HEK293 (cell line): ENCODE data around the gene EID3.

ENCODE experiments used
- GLIS2 ChIP-seq: fragments of 450-650 bp; formaldehyde crosslinking; IDR thresholded peaks from 2 replicates; pipeline ENCODE4 v1.5.1; 2016; ENCODE audit warnings: missing biosample characterization, missing genetic modification characterization
- KLF8 ChIP-seq: fragments of 450-650 bp; formaldehyde crosslinking; IDR thresholded peaks from 2 replicates; pipeline ENCODE4 v1.5.1; 2016; ENCODE audit warnings: missing biosample characterization, missing genetic modification characterization
- KLF9 ChIP-seq: fragments of 450-650 bp; formaldehyde crosslinking; IDR thresholded peaks from 2 replicates; pipeline ENCODE4 v1.5.1; 2016; ENCODE audit warnings: missing biosample characterization, missing genetic modification characterization, low read depth
- MYNN ChIP-seq: fragments of 450-650 bp; formaldehyde crosslinking; IDR thresholded peaks from 2 replicates; pipeline ENCODE4 v1.5.1; 2016; ENCODE audit warnings: missing biosample characterization, missing genetic modification characterization, borderline replicate concordance
- OSR2 ChIP-seq: fragments of 450-650 bp; formaldehyde crosslinking; IDR thresholded peaks from 2 replicates; pipeline ENCODE4 v1.5.1; 2016; ENCODE audit warnings: missing biosample characterization, missing genetic modification characterization
- PATZ1 ChIP-seq: fragments of 450-650 bp; formaldehyde crosslinking; IDR thresholded peaks from 2 replicates; pipeline ENCODE4 v1.5.1; 2016; ENCODE audit warnings: missing biosample characterization, missing genetic modification characterization
- SCRT2 ChIP-seq: fragments of 450-650 bp; formaldehyde crosslinking; IDR thresholded peaks from 2 replicates; pipeline ENCODE4 v1.5.1; 2016; ENCODE audit warnings: missing biosample characterization, missing genetic modification characterization
- SP3 ChIP-seq: fragments of 450-650 bp; formaldehyde crosslinking; IDR thresholded peaks from 2 replicates; pipeline ENCODE4 v1.5.1; 2016; ENCODE audit warnings: missing biosample characterization, missing genetic modification characterization
- ZBTB21 ChIP-seq: fragments of 450-650 bp; formaldehyde crosslinking; IDR thresholded peaks from 2 replicates; pipeline ENCODE4 v1.5.1; 2017; ENCODE audit warnings: missing biosample characterization, missing genetic modification characterization
- ZFP41 ChIP-seq: fragments of 450-650 bp; formaldehyde crosslinking; IDR thresholded peaks from 2 replicates; pipeline ENCODE4 v1.5.1; 2016; ENCODE audit warnings: missing biosample characterization, missing genetic modification characterization, borderline replicate concordance
- ZNF146 ChIP-seq: fragments of 450-650 bp; formaldehyde crosslinking; IDR thresholded peaks from 2 replicates; pipeline ENCODE4 v1.5.1; 2016; ENCODE audit warnings: missing biosample characterization, missing genetic modification characterization
- ZNF169 ChIP-seq: fragments of 450-650 bp; formaldehyde crosslinking; IDR thresholded peaks from 2 replicates; pipeline ENCODE4 v1.5.1; 2016; ENCODE audit warnings: missing biosample characterization, missing genetic modification characterization
- ZNF280D ChIP-seq: fragments of 450-650 bp; formaldehyde crosslinking; IDR thresholded peaks from 2 replicates; pipeline ENCODE4 v1.5.1; 2016; ENCODE audit warnings: missing biosample characterization, missing genetic modification characterization
- ZNF324 ChIP-seq: fragments of 450-650 bp; formaldehyde crosslinking; IDR thresholded peaks from 2 replicates; pipeline ENCODE4 v1.5.1; 2016; ENCODE audit warnings: missing biosample characterization, missing genetic modification characterization
- ZNF366 ChIP-seq: fragments of 450-650 bp; formaldehyde crosslinking; conservative IDR thresholded peaks from 2 replicates; pipeline ENCODE4 v1.5.1; 2016; ENCODE audit warnings: missing biosample characterization, missing genetic modification characterization
- ZNF394 ChIP-seq: fragments of 450-650 bp; formaldehyde crosslinking; IDR thresholded peaks from 2 replicates; pipeline ENCODE4 v1.5.1; 2016; ENCODE audit warnings: missing biosample characterization, missing genetic modification characterization, mild to moderate bottlenecking, moderate library complexity, borderline replicate concordance
- ZNF501 ChIP-seq: fragments of 450-650 bp; formaldehyde crosslinking; IDR thresholded peaks from 2 replicates; pipeline ENCODE4 v1.5.1; 2016; ENCODE audit warnings: missing biosample characterization, missing genetic modification characterization
- ZNF561 ChIP-seq: fragments of 450-650 bp; IDR thresholded peaks from 2 replicates; pipeline ENCODE4 v1.5.1; 2018; ENCODE audit warnings: missing biosample characterization, missing genetic modification characterization, borderline replicate concordance
- ZNF596 ChIP-seq: fragments of 450-650 bp; IDR thresholded peaks from 2 replicates; pipeline ENCODE4 v1.5.0; 2018; ENCODE audit warnings: missing biosample characterization, mild to moderate bottlenecking, missing genetic modification characterization, moderate library complexity
- ZNF623 ChIP-seq: fragments of 450-650 bp; formaldehyde crosslinking; IDR thresholded peaks from 2 replicates; pipeline ENCODE4 v1.5.1; 2016; ENCODE audit warnings: missing biosample characterization, missing genetic modification characterization
- ZNF629 ChIP-seq: fragments of 450-650 bp; formaldehyde crosslinking; IDR thresholded peaks from 2 replicates; pipeline ENCODE4 v1.5.1; 2017; ENCODE audit warnings: missing biosample characterization, missing genetic modification characterization
- ZNF660 ChIP-seq: fragments of 450-650 bp; IDR thresholded peaks from 2 replicates; pipeline ENCODE4 v1.5.1; 2018; ENCODE audit warnings: missing biosample characterization, mild to moderate bottlenecking, missing genetic modification characterization
- ZNF670 ChIP-seq: fragments of 450-650 bp; formaldehyde crosslinking; IDR thresholded peaks from 2 replicates; pipeline ENCODE4 v1.5.1; 2016; ENCODE audit warnings: missing biosample characterization, missing genetic modification characterization, low read depth
- ZSCAN30 ChIP-seq: fragments of 450-650 bp; IDR thresholded peaks from 2 replicates; pipeline ENCODE4 v1.5.1; 2018; ENCODE audit warnings: missing biosample characterization, mild to moderate bottlenecking, missing genetic modification characterization, moderate library complexity
- ZSCAN5A ChIP-seq: fragments of 450-650 bp; formaldehyde crosslinking; IDR thresholded peaks from 2 replicates; pipeline ENCODE4 v1.5.1; 2016; ENCODE audit warnings: missing biosample characterization, missing genetic modification characterization
- ZXDB ChIP-seq: fragments of 450-650 bp; formaldehyde crosslinking; IDR thresholded peaks from 2 replicates; pipeline ENCODE4 v1.5.1; 2016; ENCODE audit warnings: missing biosample characterization, missing genetic modification characterization
- TF ChIP-seq, protein P1 (sequence below): fragments of 450-650 bp; formaldehyde crosslinking; optimal IDR thresholded peaks from 2 replicates; pipeline ENCODE3; 2016; ENCODE audit warnings: missing biosample characterization, mild to moderate bottlenecking, missing genetic modification characterization
- TF ChIP-seq, protein P2 (sequence below): fragments of 450-650 bp; formaldehyde crosslinking; IDR thresholded peaks from 2 replicates; pipeline ENCODE4 v1.5.1; 2016; ENCODE audit warnings: missing biosample characterization, missing genetic modification characterization
- TF ChIP-seq, protein P3 (sequence below): fragments of 450-650 bp; formaldehyde crosslinking; IDR thresholded peaks from 2 replicates; pipeline ENCODE4 v1.5.1; 2016; ENCODE audit warnings: missing biosample characterization, missing genetic modification characterization

The EID3 gene

GRCh38 chr12:104288635-104289274 is 14.8 kb upstream of the EID3 start (continued):
- 0 out of 2 replicates have a peak, but pooled peaks have one; percentile 30 for TF ChIP-seq ZBTB21 (tag by site-specific recombination)
- TF ChIP-seq ZXDB (tag by site-specific recombination): peak; percentile 77
- TF ChIP-seq ZNF501: peak; percentile 85
- TF ChIP-seq GLIS2 (tag by site-specific recombination): peak; percentile 62
- TF ChIP-seq ZSCAN5A (tag by site-specific recombination): no peak
- no peak for TF ChIP-seq ZNF670 (tag by site-specific recombination)
- peak; percentile 94 for TF ChIP-seq ZNF660 (tag by site-specific recombination)
- TF ChIP-seq ZNF366 (tag by site-specific recombination): peak; percentile 68
- TF ChIP-seq ZNF623 (tag by site-specific recombination): 0 out of 2 replicates have a peak, but pooled peaks have one; percentile 13
- TF ChIP-seq ZNF146 (tag by site-specific recombination): no peak
- peak; percentile 58 for TF ChIP-seq SCRT2 (tag by site-specific recombination)
- TF ChIP-seq, protein P1, sequence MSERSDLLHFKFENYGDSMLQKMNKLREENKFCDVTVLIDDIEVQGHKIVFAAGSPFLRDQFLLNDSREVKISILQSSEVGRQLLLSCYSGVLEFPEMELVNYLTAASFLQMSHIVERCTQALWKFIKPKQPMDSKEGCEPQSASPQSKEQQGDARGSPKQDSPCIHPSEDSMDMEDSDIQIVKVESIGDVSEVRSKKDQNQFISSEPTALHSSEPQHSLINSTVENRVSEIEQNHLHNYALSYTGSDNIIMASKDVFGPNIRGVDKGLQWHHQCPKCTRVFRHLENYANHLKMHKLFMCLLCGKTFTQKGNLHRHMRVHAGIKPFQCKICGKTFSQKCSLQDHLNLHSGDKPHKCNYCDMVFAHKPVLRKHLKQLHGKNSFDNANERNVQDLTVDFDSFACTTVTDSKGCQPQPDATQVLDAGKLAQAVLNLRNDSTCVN: peak; percentile 67
- TF ChIP-seq, protein P2, sequence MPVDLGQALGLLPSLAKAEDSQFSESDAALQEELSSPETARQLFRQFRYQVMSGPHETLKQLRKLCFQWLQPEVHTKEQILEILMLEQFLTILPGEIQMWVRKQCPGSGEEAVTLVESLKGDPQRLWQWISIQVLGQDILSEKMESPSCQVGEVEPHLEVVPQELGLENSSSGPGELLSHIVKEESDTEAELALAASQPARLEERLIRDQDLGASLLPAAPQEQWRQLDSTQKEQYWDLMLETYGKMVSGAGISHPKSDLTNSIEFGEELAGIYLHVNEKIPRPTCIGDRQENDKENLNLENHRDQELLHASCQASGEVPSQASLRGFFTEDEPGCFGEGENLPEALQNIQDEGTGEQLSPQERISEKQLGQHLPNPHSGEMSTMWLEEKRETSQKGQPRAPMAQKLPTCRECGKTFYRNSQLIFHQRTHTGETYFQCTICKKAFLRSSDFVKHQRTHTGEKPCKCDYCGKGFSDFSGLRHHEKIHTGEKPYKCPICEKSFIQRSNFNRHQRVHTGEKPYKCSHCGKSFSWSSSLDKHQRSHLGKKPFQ: 0 out of 2 replicates have a peak, but pooled peaks have one; percentile 10
- peak; percentile 79 for TF ChIP-seq PATZ1 (tag by site-specific recombination)
- TF ChIP-seq, protein P3, sequence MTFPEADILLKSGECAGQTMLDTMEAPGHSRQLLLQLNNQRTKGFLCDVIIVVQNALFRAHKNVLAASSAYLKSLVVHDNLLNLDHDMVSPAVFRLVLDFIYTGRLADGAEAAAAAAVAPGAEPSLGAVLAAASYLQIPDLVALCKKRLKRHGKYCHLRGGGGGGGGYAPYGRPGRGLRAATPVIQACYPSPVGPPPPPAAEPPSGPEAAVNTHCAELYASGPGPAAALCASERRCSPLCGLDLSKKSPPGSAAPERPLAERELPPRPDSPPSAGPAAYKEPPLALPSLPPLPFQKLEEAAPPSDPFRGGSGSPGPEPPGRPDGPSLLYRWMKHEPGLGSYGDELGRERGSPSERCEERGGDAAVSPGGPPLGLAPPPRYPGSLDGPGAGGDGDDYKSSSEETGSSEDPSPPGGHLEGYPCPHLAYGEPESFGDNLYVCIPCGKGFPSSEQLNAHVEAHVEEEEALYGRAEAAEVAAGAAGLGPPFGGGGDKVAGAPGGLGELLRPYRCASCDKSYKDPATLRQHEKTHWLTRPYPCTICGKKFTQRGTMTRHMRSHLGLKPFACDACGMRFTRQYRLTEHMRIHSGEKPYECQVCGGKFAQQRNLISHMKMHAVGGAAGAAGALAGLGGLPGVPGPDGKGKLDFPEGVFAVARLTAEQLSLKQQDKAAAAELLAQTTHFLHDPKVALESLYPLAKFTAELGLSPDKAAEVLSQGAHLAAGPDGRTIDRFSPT (tag by site-specific recombination): peak; percentile 81
- no peak for TF ChIP-seq ZNF169 (tag by site-specific recombination)
- no peak for TF ChIP-seq MYNN (tag by site-specific recombination)
- TF ChIP-seq SP3 (tag by site-specific recombination): peak; percentile 75
- peak; percentile 92 for TF ChIP-seq ZSCAN30 (tag by site-specific recombination)
- TF ChIP-seq ZNF561: peak; percentile 87
- peak; percentile 38 for TF ChIP-seq ZNF596 (tag by site-specific recombination)
- TF ChIP-seq OSR2 (tag by site-specific recombination): 0 out of 2 replicates have a peak, but pooled peaks have one; percentile 25
- TF ChIP-seq KLF8: peak; percentile 71; the same call in 1 of the 2 replicates
- 0 out of 2 replicates have a peak, but pooled peaks have one; percentile 30 for TF ChIP-seq ZNF324 (tag by site-specific recombination)
- TF ChIP-seq ZFP41: no peak
- TF ChIP-seq ZNF394: peak; percentile 96
- TF ChIP-seq KLF9 (tag by site-specific recombination): peak; percentile 69
- peak; percentile 73 for TF ChIP-seq ZNF629 (tag by site-specific recombination)
- no peak for TF ChIP-seq ZNF280D (tag by site-specific recombination)
